Left lung (tissue), 10 donors: ENCODE results near the gene ZNF331. TPM values are rescaled to one million over a fixed set of nuclear protein-coding genes. Genes with fewer than 3 reads are reported as not detected.
A peak's percentile ranks its signal among the peaks of the same experiment; 100 is the strongest.

Experiments
- ATAC-seq: fragments of 200-7000 bp; cut with Tn5 transposase; one replicate; pipeline ENCODE4 v1.9.1; 2020; ENCODE audit warnings: moderate library complexity
- DNase-seq, 4 donors: peaks; one replicate each; pipeline ENCODE4 v3.0.0-alpha.2; 2013 to 2020
- H3K27ac ChIP-seq, 2 donors: fragments of 200-600 bp; sonication (generic) in 1 of 2; one replicate each; pipeline versions ENCODE4 v1.5.0 to v1.8.0; 2020 to 2021
- H3K27me3 ChIP-seq, 2 donors: fragments of 200-600 bp; sonication (generic) in 1 of 2; one replicate each; pipeline versions ENCODE4 v1.5.0 to v1.8.0; 2020 to 2021
- H3K36me3 ChIP-seq, 2 donors: fragments of 200-600 bp; sonication (generic) in 1 of 2; one replicate each; pipeline versions ENCODE4 v1.5.0 to v1.8.0; 2020 to 2021
- H3K4me1 ChIP-seq, 2 donors: fragments of 200-600 bp; one replicate each; pipeline ENCODE4 v1.8.0; 2021
- H3K4me3 ChIP-seq, 2 donors: fragments of 200-600 bp; sonication (generic) in 1 of 2; one replicate each; pipeline versions ENCODE4 v1.5.0 to v1.8.0; 2020 to 2021; ENCODE audit warnings: mild to moderate bottlenecking in 1 of 2
- H3K9me3 ChIP-seq, 2 donors: fragments of 200-600 bp; sonication (generic) in 1 of 2; one replicate each; pipeline versions ENCODE4 v1.5.0 to v1.8.0; 2020 to 2021
- intact Hi-C, 2 donors: fragments of 100-400 bp; cut with DNase I; formaldehyde crosslinking; loops; one replicate each; pipeline versions ENCODE4 v1.11.2 to v1.14.2; 2022
- polyA plus RNA-seq, 6 donors: library from polyadenylated mRNA; unstranded; fragments of 120-200 nt; gene quantifications; one replicate each; pipeline ENCODE4 v1.2.1, GENCODE V29; 2013; ENCODE audit not compliant: insufficient read length in 6 of 6
- total RNA-seq, 2 donors: library from RNA; stranded (reverse); fragmentation: NEBNext Ultra II Directional; extraction: Animal tissue kit (Norgen Biotek cat#: 25700); gene quantifications; one replicate each; pipeline ENCODE4 v1.2.1, GENCODE V29; 2021
- TF ChIP-seq, protein P1 (sequence below), 2 donors: fragments of 200-600 bp; sonication (generic) in 1 of 2; IDR thresholded peaks; one replicate each; pipeline versions ENCODE4 v1.5.0 to v1.8.0; 2021; ENCODE audit warnings: antibody characterized with exemption in 2 of 2
- donor health status: DM: no; HTN: yes; CAD: no.
- donor health status: DM: no; HTN: no; CAD: no.

Gene ZNF331
- total and polyA plus RNA-seq, 8 donors, result 19.6 to 25.0 (median 20.7) TPM

DNA sequence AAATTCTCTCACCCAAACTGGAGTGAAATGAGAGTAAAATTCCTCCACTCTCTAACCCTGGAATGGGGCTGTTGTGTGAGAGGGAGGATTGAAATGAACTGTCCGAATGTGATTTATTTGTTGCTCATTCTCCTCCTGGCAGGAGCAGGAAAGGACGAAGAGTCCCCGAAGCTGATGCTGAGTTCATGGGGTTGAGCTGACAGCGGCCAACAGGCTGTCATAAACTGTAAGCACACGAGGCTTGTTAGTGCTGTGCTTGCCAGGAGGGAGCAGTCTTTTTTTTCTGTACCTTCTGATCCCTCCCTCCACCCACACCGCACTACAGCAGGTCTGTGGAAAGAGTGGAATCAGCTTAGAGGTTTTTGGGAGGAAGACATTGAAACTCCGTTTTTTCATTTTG, 33.1 kb upstream of the ZNF331 start:
- intact Hi-C loops, result no loop called here
- peak in 1 of 4 donors; percentile 40 for DNase-seq
- H3K27ac ChIP-seq, result peak overlapping the region in 1 of 2 donors; percentile 25
- H3K27me3 ChIP-seq, result peaks cover 0 to 21% of the 10 kb centered on the region in 2 donors
- no peaks in the 10 kb centered on the region for H3K9me3 ChIP-seq
- peak; percentile 17 for ATAC-seq
- H3K4me1 ChIP-seq, result no peaks in the 10 kb centered on the region
- H3K36me3 ChIP-seq, result no peaks in the 10 kb centered on the region
- H3K4me3 ChIP-seq, result peak overlapping the region in 1 of 2 donors; percentile 7
- TF ChIP-seq, protein P1, sequence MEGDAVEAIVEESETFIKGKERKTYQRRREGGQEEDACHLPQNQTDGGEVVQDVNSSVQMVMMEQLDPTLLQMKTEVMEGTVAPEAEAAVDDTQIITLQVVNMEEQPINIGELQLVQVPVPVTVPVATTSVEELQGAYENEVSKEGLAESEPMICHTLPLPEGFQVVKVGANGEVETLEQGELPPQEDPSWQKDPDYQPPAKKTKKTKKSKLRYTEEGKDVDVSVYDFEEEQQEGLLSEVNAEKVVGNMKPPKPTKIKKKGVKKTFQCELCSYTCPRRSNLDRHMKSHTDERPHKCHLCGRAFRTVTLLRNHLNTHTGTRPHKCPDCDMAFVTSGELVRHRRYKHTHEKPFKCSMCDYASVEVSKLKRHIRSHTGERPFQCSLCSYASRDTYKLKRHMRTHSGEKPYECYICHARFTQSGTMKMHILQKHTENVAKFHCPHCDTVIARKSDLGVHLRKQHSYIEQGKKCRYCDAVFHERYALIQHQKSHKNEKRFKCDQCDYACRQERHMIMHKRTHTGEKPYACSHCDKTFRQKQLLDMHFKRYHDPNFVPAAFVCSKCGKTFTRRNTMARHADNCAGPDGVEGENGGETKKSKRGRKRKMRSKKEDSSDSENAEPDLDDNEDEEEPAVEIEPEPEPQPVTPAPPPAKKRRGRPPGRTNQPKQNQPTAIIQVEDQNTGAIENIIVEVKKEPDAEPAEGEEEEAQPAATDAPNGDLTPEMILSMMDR (IDR thresholded peaks at IDR 0.05), result no peak

DNA sequence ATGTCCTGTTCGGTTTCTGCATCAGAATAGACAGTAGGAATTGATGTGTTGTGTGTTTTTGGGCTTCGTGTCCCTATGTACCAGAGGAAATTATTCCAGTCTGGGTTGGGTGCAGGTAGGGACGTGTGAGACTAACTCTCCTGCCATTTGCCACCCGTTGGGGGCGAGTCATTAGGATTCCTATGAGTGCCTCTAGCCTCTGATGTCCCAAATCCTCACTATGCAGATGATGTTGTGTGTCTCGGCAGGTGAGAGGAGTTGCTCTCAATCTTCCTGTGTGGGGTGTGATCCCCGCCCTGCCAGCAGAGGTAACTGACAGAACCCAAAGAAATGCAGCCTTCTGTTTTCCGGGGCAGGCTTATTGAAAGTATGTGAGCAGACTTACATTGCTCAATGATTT, 31.2 kb upstream of the ZNF331 start:
- ATAC-seq, result no peak
- no peaks in the 10 kb centered on the region for H3K4me1 ChIP-seq
- H3K36me3 ChIP-seq, result no peaks in the 10 kb centered on the region
- no peaks in the 10 kb centered on the region for H3K9me3 ChIP-seq
- H3K27me3 ChIP-seq, result peaks cover 0 to 21% of the 10 kb centered on the region in 2 donors
- intact Hi-C loops, result no loop called here
- no peak overlapping the region for H3K4me3 ChIP-seq
- TF ChIP-seq, protein P1 (IDR thresholded peaks at IDR 0.05), result no peak
- no peak overlapping the region for H3K27ac ChIP-seq
- DNase-seq, result no peak

DNA sequence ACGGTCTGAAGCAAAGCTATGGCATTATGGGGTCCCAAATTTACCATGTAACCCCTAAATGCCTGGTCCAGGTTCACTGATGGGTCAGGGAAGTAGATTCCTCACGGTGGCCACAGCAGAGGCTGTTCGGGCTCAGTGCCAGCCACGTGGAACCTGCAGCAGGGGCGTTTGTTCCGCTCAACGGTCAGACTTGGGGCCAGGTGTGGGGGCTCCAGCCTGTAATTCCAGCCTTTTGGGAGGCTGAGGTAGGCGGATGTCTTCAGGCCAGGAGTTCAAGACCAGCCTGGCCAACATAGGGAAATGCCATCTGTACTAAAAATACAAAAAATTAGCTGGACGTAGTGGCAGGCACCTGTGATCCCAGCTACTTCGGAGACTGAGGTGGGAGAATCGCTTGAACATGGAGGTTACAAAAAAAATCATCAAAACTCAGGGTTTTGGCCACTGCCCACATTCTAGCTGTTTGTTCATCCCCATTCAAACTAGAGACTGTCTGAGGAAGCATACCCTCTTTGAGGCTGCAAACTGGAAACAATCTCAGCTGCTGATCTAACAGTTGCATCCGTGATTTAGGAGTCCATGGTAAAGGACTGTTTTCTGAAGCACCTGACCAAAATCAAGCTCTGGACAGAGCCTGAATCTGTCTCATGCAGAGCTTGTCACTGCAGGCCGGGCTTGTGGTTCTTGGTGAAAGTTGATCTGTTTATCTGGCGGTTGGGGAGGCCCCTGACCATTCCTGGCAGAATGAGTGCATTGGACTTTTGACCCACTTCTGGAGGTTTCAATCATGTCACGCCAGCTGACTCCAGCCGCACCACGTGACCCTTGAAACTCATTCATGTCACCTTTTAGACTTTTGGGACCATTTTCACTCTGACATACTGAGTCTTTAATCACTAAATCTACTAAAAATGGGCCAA, 30.2 kb upstream of the ZNF331 start:
- intact Hi-C loops, result no loop called here
- H3K9me3 ChIP-seq, result no peaks in the 10 kb centered on the region
- no peak for ATAC-seq
- H3K27ac ChIP-seq, result no peak overlapping the region
- H3K4me1 ChIP-seq, result no peaks in the 10 kb centered on the region
- H3K27me3 ChIP-seq, result peaks cover 0 to 20% of the 10 kb centered on the region in 2 donors
- no peaks in the 10 kb centered on the region for H3K36me3 ChIP-seq
- TF ChIP-seq, protein P1 (IDR thresholded peaks at IDR 0.05), result no peak
- no peak overlapping the region for H3K4me3 ChIP-seq
- DNase-seq, result no peak

DNA sequence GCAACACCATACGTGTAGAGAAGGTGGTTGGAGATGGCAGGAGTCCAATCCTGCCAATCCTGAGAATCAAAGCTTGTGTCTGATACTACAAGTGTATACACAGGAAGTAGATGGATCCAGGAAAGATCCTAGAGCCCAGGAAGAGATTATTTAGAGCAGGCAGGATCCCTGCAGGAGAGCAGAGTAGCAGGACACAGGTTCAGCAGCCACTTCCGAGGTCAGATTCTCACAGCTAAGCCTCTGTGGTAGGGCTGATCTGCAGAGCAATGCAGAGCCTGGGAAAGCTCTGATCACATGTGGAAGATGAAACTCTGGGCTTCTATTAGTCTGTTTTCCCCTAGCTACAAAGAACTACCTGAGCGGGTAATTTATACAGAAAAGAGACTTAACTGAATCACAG, 28.5 kb upstream of the ZNF331 start:
- H3K27ac ChIP-seq, result no peak overlapping the region

DNA sequence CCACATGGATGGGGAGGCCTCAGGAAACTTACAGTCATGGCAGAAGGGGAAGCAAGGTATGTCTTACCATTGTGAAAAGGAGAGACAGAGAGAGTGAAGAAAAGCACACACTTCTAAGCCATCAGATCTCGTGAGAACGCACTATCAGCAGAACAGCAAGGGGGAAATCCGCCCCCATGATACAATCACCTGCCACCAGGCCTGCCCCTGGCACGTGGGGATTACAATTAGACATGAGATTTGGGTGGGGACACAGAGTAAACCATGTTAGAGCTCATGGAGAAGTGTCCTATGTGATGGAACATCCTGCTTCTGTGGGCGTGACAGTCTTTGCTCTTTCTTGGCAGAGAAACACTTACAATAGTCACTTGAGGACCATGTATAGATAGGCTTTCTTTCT, 28.1 kb upstream of the ZNF331 start:
- peaks cover 0 to 10% of the 10 kb centered on the region in 2 donors for H3K27me3 ChIP-seq
- H3K9me3 ChIP-seq, result no peaks in the 10 kb centered on the region
- no peaks in the 10 kb centered on the region for H3K4me1 ChIP-seq
- H3K27ac ChIP-seq, result no peak overlapping the region
- H3K4me3 ChIP-seq, result no peak overlapping the region
- no peak for DNase-seq
- no peak for ATAC-seq
- no peaks in the 10 kb centered on the region for H3K36me3 ChIP-seq
- intact Hi-C loops, result loop anchor here in 1 of 2 donors (10.0 kb wide), 1 partner anchor 85 kb away; no protein-coding TSS in a partner anchor
- TF ChIP-seq, protein P1 (IDR thresholded peaks at IDR 0.05), result no peak

More for the DNA sequence above, 28.5 kb upstream of the ZNF331 start:
- H3K36me3 ChIP-seq, result no peaks in the 10 kb centered on the region
- no peak overlapping the region for H3K4me3 ChIP-seq
- TF ChIP-seq, protein P1 (IDR thresholded peaks at IDR 0.05), result no peak
- no peaks in the 10 kb centered on the region for H3K9me3 ChIP-seq
- DNase-seq (no peak), ATAC-seq (no peak)
- no peaks in the 10 kb centered on the region for H3K4me1 ChIP-seq
- intact Hi-C loops, result no loop called here
- H3K27me3 ChIP-seq, result peaks cover 0 to 14% of the 10 kb centered on the region in 2 donors
